ENCODE measurements around the gene CCDC71L.

DNA sequence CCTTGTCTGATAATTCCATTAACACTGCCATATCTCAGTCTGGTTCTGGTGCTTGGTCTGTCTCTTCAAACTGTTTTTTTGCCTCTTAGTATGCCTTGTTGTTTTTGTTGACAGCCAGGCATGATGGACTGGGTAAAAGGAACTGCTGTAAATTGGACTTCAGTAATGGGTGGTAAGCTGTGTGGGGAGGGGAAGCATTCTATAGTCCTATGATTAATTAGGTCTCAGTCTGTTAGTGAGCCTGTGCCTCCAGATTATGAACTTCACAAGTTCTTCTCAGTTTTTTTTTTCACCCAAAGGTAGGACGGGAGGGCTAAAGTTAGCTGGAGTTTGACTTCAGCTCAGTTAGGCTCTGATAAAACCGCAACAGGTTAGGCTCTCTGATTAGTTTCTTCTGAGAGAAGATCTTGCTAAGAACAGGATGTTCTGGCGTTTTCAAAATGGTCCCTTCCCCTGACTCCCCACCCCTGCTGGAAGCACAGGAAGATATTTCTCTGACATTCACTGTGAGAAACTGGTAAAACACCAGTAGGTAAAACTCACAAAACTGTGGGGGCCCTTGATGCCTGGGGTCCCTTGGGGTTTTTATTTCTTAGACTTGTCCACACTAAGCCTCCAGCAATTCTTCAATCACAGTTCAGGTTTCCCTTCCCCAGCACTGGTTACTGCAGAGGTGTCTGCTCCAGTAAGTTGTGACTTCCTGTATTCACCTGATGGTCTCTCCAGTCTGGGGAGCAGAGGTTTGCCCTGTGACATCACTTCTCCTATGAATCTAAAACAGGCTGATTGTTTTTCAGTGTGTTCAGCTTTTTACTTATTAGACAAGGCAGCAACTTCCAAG lies 43.3 kb upstream of the CCDC71L start:
- no peak for TF ChIP-seq RAD21 (IDR thresholded peaks at IDR 0.05; ENCODE audit: low read depth)
- TF ChIP-seq, protein P1, sequence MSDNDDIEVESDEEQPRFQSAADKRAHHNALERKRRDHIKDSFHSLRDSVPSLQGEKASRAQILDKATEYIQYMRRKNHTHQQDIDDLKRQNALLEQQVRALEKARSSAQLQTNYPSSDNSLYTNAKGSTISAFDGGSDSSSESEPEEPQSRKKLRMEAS (IDR thresholded peaks at IDR 0.05): no peak
- TF ChIP-seq, protein P2, sequence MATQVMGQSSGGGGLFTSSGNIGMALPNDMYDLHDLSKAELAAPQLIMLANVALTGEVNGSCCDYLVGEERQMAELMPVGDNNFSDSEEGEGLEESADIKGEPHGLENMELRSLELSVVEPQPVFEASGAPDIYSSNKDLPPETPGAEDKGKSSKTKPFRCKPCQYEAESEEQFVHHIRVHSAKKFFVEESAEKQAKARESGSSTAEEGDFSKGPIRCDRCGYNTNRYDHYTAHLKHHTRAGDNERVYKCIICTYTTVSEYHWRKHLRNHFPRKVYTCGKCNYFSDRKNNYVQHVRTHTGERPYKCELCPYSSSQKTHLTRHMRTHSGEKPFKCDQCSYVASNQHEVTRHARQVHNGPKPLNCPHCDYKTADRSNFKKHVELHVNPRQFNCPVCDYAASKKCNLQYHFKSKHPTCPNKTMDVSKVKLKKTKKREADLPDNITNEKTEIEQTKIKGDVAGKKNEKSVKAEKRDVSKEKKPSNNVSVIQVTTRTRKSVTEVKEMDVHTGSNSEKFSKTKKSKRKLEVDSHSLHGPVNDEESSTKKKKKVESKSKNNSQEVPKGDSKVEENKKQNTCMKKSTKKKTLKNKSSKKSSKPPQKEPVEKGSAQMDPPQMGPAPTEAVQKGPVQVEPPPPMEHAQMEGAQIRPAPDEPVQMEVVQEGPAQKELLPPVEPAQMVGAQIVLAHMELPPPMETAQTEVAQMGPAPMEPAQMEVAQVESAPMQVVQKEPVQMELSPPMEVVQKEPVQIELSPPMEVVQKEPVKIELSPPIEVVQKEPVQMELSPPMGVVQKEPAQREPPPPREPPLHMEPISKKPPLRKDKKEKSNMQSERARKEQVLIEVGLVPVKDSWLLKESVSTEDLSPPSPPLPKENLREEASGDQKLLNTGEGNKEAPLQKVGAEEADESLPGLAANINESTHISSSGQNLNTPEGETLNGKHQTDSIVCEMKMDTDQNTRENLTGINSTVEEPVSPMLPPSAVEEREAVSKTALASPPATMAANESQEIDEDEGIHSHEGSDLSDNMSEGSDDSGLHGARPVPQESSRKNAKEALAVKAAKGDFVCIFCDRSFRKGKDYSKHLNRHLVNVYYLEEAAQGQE (IDR thresholded peaks at IDR 0.05; ENCODE audit: low read depth): no peak
- TF ChIP-seq FOXM1 (IDR thresholded peaks at IDR 0.05; ENCODE audit: borderline replicate concordance, low read depth): no peak
- no peak for TF ChIP-seq CEBPB (IDR thresholded peaks at IDR 0.05)
- TF ChIP-seq EP300 (IDR thresholded peaks at IDR 0.05; ENCODE audit: borderline replicate concordance): no peak
- no peak for TF ChIP-seq YY1 (IDR thresholded peaks at IDR 0.05; ENCODE audit: low read depth)
- no peak for TF ChIP-seq TAF1 (IDR thresholded peaks at IDR 0.05; ENCODE audit: low read depth)
- no peak for TF ChIP-seq ZBTB7A (IDR thresholded peaks at IDR 0.05; ENCODE audit: low read depth)
- TF ChIP-seq, protein P3, sequence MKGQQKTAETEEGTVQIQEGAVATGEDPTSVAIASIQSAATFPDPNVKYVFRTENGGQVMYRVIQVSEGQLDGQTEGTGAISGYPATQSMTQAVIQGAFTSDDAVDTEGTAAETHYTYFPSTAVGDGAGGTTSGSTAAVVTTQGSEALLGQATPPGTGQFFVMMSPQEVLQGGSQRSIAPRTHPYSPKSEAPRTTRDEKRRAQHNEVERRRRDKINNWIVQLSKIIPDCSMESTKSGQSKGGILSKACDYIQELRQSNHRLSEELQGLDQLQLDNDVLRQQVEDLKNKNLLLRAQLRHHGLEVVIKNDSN (IDR thresholded peaks at IDR 0.05): no peak
- TF ChIP-seq TCF12 (IDR thresholded peaks at IDR 0.05; ENCODE audit: low read depth): no peak
